ENCODE measurements around the gene RAVER1. TPM values are rescaled to one million over a fixed set of nuclear protein-coding genes. Genes with fewer than 3 reads are reported as not detected.
A peak's percentile ranks its signal among the peaks of the same experiment; 100 is the strongest.

The RAVER1 gene
- total and polyA plus RNA-seq, 2 of the 8 experiments (the other 6 are each of a cell fraction or from before 2014, with no cell fraction given), result 5.7 to 70.5 TPM

DNA sequence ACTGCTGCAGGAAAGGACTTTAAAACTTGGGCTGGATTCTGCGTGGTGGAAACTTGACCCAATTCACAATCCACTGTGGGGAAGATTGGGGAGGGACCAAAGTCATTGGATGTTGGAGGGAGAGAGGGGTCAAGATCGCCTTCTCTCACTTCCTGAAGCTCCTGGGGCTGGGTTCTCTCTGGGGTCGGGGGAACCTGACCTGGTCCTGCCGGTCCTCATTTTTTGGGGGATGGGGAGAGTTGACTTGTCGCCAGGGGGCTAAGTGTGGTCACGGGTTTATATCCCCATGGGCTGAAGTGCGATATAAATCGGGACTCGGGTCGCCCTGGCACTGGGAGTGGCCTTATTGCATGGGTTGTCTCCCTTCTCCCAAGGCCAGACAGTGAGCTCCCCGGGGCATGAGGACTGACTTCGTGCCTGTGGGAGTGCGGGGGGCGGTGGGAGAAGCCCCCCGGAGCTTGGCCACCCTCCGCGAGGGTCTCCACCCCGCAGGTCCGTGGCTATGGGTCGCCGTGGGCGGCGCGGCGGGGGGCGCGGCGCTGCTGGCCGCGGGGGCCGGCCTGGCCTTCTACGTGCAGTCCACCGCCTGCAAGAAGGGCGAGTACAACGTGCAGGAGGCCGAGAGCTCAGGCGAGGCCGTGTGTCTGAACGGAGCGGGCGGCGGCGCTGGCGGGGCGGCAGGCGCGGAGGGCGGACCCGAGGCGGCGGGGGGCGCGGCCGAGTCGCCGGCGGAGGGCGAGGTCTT, 37.3 kb downstream of the RAVER1 start (continued):
- TF ChIP-seq, protein P1, sequence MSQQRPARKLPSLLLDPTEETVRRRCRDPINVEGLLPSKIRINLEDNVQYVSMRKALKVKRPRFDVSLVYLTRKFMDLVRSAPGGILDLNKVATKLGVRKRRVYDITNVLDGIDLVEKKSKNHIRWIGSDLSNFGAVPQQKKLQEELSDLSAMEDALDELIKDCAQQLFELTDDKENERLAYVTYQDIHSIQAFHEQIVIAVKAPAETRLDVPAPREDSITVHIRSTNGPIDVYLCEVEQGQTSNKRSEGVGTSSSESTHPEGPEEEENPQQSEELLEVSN (IDR thresholded peaks at IDR 0.05), result peak; percentile 71; the same call in 1 of the 2 replicates
- TF ChIP-seq CREB1 (IDR thresholded peaks at IDR 0.05), result no peak
- no peak for TF ChIP-seq GTF2F1 (IDR thresholded peaks at IDR 0.05; ENCODE audit: borderline replicate concordance, low read depth, low read length)
- peak; percentile 89 for TF ChIP-seq MAX (IDR thresholded peaks at IDR 0.05)
- no peak for TF ChIP-seq GABPA (IDR thresholded peaks at IDR 0.05; ENCODE audit: borderline replicate concordance, insufficient read depth, low read length)
- TF ChIP-seq, protein P2, sequence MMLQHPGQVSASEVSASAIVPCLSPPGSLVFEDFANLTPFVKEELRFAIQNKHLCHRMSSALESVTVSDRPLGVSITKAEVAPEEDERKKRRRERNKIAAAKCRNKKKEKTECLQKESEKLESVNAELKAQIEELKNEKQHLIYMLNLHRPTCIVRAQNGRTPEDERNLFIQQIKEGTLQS (IDR thresholded peaks at IDR 0.05; ENCODE audit: insufficient read depth, low read depth, low read length), result no peak
- no peak for TF ChIP-seq FOSL1 (IDR thresholded peaks at IDR 0.05; ENCODE audit: insufficient read depth, low read depth, low read length)
- no peak for TF ChIP-seq RXRA (IDR thresholded peaks at IDR 0.05; ENCODE audit: insufficient read depth, low read depth, low read length)
- TF ChIP-seq BRCA1 (IDR thresholded peaks at IDR 0.05; ENCODE audit: low read depth, low read length), result no peak
- TF ChIP-seq CBX5 (IDR thresholded peaks at IDR 0.05; ENCODE audit: low read depth, low read length), result no peak
- TF ChIP-seq, protein P3, sequence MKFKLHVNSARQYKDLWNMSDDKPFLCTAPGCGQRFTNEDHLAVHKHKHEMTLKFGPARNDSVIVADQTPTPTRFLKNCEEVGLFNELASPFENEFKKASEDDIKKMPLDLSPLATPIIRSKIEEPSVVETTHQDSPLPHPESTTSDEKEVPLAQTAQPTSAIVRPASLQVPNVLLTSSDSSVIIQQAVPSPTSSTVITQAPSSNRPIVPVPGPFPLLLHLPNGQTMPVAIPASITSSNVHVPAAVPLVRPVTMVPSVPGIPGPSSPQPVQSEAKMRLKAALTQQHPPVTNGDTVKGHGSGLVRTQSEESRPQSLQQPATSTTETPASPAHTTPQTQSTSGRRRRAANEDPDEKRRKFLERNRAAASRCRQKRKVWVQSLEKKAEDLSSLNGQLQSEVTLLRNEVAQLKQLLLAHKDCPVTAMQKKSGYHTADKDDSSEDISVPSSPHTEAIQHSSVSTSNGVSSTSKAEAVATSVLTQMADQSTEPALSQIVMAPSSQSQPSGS (IDR thresholded peaks at IDR 0.05; ENCODE audit: low read length), result no peak

Measured in H1 (cell line).